T-helper 1 cell treated with Interleukin-12 subunit alpha and Interleukin-12 subunit beta and Interleukin-4 antibody, amounts not matched to agents 30 ng/mL and 1 ng/mL, for 36 hours (primary cell): ENCODE data around the gene PFKFB2. TPM values are rescaled to one million over a fixed set of nuclear protein-coding genes. Genes with fewer than 3 reads are reported as not detected.

Experiments
- intact Hi-C: fragments of 100-400 bp; cut with micrococcal nuclease; formaldehyde crosslinking; loops from one replicate; pipeline ENCODE4 v1.15.1; 2024
- total RNA-seq: library from RNA; stranded (reverse); gene quantifications from 2 replicates; pipeline ENCODE4 v1.2.3, GENCODE V29; 2022

PFKFB2 gene
- total RNA-seq, 1 donor from 2014 or later: 5.0 TPM

- intact Hi-C loops: no loop called here
Measured at GRCh38 chr1:207064561-207064960, 11.5 kb downstream of the PFKFB2 start.

- intact Hi-C loops: no loop called here
Measured at GRCh38 chr1:207067185-207067584, 14.1 kb downstream of the PFKFB2 start.

DNA sequence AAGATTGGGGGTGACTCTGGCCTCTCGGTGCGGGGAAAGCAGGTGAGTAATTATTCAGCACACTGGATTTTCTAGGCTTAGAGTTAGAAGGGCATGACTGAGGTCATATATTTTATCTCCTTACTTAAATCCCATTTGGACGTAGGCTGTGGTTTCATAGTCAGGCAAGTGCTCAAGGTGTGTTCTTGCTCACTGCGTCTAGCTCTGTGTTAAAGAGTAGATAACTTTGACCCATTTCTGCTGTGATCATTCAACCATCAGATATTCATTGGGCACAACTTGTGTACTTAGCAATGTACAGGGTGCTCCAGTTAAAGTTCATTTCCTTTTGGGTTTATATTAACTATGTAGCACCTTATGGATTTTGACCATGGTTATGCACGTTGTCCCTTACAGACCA is 14.6 kb downstream of the PFKFB2 start:
- intact Hi-C loops: no loop called here

DNA sequence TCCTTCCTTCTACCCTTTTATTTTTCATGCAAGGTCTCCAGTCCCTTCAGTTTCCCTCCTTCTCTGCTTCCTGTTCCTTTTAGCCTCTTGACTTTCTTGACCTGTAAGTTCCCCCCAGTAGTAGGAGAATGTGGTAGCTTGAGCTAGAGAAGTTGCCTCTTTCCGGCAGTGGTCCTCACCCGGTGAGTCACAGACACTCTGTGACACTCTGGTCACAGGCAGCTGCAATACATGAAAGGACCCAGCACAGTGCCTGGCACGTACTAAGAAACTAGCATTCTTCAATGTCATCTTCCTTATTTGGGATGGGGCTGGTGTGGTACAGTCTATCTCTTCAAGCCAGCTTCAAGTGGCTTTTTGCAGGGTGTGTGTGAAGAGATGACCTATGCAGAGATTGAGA is 16.0 kb downstream of the PFKFB2 start:
- intact Hi-C loops: no loop called here

DNA sequence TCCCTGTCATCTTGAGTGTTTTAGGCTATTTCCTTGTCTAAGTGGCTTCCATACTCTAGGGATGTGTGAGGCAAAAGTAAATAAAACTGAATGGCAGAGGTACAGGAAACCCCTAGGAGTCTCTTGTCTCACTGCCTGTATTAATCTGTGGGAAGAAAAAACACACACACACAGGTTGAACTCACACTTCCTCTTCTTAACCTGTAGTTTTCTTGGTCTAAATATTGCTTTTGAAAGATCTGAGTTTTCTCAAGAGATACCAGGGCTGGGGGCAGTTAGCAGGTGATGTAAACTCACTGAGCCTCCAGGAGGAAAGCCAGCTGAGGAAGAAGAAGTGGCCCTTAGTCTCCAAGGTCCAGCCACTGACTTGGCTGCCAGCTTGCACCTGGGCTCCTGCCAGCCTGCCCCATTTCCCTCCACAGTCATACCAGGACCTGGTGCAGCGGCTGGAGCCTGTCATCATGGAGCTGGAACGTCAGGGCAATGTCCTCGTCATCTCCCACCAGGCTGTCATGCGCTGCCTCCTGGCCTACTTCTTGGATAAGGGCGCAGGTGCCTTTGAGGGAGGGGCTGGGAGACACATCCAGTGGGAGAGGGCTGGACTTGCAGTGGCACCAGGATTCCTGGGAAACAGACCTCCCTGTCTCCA is 16.9 kb downstream of the PFKFB2 start:
- intact Hi-C loops: no loop called here

- intact Hi-C loops: no loop called here
Measured at GRCh38 chr1:207070811-207071210, 17.7 kb downstream of the PFKFB2 start.

DNA sequence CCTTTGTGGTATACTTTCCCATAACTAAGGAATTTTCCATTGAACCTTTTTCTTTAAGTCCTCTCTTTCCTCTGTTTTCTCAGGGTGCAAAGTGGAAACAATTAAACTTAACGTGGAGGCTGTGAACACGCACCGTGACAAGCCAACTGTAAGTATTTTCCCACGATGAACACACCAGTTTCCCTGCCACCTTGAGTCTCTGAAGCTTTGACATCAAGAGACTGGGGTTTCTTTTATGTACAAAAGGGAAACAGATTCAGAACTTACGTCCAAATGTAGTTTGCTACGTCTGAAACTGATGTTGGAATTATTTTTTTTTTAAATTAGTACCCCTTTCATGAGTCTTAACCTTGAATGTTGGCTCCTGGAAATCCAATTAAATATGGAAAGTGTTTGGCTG is 18.4 kb downstream of the PFKFB2 start:
- intact Hi-C loops: no loop called here

DNA sequence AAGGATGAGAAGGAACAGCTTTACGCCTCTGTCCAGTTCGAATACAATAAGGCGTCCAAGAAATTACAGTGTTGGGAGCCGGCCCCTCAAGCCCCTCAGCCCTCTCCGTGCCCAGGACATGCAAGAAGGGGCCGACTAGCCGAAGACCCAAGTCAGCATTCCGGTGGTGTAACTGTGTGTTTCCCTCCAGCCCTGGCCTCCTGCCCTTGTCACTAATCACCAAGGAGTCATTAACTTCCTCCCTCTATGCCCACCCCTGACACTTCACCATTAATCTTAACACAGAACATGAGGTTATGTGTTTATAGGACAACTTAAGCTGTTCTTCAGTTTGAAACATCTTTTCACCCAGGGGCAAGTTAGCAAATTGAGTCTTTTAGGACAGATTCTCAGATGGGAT is 19.2 kb downstream of the PFKFB2 start:
- intact Hi-C loops: no loop called here

DNA sequence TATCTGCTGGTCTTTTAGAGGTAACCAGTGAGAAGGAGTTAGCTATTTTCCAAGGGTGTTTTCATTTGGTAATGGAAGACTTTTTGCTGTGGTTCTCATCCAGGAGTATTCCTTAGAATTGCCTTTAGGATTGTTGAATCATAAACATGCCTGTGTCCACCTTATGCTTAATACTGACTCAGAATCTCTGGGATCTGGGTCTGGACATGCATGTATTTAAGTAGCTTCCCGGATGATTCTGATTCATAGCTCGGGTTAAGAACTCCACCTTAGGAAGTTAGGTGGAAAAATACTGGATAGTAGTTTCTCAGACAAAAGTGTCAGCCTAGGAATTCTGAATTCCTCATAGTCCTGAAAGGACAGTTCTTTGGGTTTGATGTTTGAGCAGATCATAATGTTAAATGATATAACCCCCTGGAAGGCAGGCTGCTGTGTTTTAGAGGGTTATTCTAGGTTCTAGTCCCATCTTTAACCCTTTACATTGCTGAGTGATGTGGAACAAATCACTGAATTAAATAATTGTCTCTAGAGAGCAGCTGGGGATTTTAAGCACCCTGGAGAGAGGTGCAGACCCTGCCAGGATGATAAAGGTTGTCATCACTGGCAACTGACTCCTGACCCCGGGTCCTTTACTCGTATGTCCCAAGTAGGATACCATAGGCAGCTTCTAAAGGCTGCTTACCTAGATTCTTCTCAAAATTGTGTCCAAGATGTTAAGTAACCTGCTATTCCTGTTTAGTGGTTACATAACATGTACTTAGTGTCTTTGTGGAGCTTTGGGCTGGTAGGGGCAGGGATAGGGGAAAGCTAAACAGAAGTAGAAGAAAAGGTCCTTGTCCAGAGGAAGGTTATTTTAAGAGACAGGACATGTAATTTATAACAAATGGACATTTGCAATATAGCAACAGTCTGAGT is 21.1 kb downstream of the PFKFB2 start:
- intact Hi-C loops: no loop called here

- intact Hi-C loops: loop anchor here (2.0 to 5.0 kb wide), 4 partner anchors 164 to 442 kb away; partner anchors contain the start of genes DYRK3 and IL20
Measured at GRCh38 chr1:207076181-207076955, 23.3 kb downstream of the PFKFB2 start.

- intact Hi-C loops: loop anchor here (1.0 to 5.0 kb wide), 5 partner anchors 142 to 442 kb away; partner anchors contain the start of genes DYRK3 and IL20
Measured at GRCh38 chr1:207077012-207077411, 23.9 kb downstream of the PFKFB2 start.

DNA sequence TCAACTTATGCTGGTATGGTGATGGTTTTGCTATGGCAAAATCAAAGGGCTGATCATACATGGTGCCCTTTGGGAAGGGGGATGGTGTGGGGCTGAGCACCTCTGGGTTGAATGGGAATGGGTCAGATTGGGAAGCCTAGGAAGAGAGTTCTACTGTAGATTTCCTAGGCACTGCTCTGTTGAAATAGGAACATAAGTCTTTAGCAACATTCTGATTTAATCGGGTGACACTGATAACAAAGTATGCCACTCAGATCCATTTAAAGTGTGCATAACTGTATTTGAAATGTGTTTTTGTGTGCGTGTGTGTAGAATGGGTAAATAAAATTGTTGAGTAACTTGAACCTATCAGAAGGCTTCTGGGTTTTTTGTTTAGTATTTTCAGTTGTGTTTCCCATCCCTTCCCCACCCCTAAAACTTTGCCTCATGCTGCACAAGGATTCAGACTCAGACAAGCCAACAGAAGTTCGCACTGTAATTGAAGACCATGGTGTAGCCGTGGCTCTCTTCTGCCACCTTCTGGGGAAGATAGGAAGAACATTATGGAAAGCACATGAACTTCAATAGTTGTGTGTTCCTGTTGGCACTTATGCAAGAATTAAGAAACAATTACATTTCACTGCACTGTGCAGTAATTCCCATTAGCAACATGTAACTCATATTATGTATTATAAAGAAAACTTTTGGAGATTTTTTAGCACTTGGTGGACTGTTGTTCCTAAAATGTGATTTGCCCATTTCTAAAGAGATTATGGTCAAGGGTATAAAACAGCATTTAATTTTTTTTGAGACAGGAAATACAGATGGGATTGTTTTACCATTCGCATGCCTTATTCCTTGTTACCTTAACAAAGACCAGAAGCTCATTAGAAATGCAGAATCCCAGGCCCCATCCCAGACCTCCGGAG is 24.6 kb downstream of the PFKFB2 start:
- intact Hi-C loops: loop anchor here (1.0 to 5.0 kb wide), 9 partner anchors 27 to 443 kb away; partner anchors contain the start of genes DYRK3 and IL20

DNA sequence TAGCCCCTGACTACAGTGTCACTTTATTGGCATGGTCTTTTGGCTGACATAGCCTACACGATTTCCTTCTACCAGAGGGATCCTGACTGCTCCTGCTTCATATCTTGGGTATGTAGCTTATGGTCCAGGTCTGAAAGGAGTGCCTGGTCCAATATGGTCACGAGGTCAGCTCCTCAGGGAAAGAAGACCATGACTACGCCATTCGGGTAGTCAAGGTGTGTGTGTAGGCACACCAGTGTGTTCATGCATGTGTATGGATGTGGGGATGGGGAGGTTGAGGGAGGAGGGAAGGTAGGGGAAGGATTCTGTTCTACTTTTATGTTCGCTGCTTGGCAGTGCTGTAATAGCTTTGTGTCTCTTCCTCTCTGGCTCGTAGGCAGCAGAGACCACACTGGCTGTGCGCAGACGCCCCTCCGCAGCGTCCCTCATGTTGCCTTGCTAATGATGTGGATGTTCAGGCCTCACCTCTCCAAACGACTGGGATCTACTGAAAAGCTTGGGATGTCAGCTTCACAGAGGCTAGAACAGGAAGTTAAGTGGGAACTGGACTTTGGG is 25.6 kb downstream of the PFKFB2 start:
- intact Hi-C loops: loop anchor here (1.0 to 5.0 kb wide), 5 partner anchors 28 to 421 kb away; no protein-coding TSS in a partner anchor

GRCh38 chr1:207079706-207080241 is 26.7 kb downstream of the PFKFB2 start:
- intact Hi-C loops: loop anchor here (2.0 to 5.0 kb wide), 2 partner anchors 97 to 352 kb away; no protein-coding TSS in a partner anchor

DNA sequence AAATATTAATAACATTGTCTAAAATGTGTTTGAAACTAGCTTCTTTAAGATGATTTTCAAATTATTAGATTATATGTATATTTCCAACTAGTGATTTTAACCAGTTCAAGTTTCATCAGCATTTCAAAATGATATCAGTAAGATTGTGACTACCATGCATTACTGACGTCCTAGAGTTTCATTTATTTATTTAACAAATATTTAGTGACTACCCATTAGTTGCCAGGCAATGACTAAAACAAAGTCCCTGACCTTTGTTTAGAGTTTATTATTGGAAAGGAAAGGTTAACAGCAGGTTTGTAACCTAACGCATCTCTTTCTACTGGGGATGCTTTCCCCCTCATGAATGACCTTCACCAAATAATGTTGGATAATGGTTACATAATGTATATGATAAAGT is 28.0 kb downstream of the PFKFB2 start:
- intact Hi-C loops: no loop called here

DNA sequence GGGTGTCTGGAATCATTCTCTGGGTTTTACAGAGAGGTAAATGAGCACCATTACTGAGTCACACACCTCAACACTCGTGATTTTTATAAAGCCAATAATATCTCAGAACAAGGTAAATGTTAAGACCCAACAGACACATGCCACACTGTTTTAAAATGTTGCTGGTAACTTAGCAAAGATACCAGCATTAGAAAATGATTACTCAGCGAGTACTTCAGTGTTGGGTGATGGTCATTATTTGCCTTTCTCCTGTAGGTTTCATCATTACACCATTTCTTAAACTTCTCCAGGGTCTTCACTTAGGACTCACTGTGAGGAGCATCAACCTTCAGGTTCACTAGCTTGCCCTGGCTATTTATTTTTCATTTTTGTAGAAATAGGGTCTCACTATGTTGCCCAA is 28.7 kb downstream of the PFKFB2 start:
- intact Hi-C loops: no loop called here

DNA sequence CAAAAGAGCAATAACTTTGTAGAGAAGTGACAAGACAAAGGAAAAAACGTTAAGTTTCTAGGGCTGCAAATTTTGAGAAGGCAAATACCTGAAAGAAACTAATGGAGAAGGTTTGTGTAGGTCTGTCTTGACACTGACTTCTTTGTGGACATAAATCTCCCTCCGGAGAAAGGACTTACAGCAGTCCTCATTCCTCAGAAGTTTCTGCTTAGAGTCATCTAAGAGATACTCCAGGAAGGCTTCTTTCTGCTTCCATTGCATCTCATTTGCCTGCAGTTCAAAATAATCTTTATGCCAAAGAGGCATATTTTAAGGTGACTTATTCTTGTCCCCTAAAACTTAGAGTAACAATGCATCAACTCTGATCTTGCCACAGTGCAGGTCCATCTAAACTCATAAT is 31.2 kb downstream of the PFKFB2 start:
- intact Hi-C loops: loop anchor here (1.0 to 2.0 kb wide), 4 partner anchors 237 to 415 kb away; partner anchors contain the start of gene CD55

DNA sequence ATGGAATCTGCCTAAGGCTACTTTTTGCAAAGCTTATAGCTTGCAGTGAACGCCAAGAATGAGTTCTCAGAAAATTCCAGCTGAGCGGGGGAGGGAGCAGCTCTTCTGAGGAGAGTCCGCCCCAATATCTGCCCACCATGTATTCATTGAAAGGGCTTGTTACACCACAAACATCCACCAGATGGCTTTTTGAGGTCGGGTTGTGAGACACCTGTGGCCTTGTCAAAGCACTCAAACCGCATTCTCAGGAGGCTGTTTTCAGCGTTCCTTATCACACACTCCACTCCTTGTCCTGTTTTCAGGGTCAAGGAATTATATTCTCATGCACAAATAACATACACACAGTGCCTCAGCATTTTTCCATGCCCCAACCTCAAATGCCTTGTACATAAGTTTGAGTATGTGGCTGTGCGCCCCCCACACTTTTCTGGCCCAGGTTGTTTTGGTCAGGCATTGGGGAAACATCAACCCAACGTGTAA is 31.7 kb downstream of the PFKFB2 start:
- intact Hi-C loops: loop anchor here (1.0 to 2.0 kb wide), 4 partner anchors 237 to 415 kb away; partner anchors contain the start of gene CD55

- intact Hi-C loops: loop anchor here (2.0 kb wide), 1 partner anchor 251 kb away; no protein-coding TSS in a partner anchor
Measured at GRCh38 chr1:207085887-207086286, 32.8 kb downstream of the PFKFB2 start.
